NCI-H524 (cell line): ENCODE measurements around the gene PGM2.

Source experiments
- DNase-seq, 2 experiments: peaks; one replicate each; lab custom pipeline; 2025; lab: John Stamatoyannopoulos, UW

PGM2 gene

DNA sequence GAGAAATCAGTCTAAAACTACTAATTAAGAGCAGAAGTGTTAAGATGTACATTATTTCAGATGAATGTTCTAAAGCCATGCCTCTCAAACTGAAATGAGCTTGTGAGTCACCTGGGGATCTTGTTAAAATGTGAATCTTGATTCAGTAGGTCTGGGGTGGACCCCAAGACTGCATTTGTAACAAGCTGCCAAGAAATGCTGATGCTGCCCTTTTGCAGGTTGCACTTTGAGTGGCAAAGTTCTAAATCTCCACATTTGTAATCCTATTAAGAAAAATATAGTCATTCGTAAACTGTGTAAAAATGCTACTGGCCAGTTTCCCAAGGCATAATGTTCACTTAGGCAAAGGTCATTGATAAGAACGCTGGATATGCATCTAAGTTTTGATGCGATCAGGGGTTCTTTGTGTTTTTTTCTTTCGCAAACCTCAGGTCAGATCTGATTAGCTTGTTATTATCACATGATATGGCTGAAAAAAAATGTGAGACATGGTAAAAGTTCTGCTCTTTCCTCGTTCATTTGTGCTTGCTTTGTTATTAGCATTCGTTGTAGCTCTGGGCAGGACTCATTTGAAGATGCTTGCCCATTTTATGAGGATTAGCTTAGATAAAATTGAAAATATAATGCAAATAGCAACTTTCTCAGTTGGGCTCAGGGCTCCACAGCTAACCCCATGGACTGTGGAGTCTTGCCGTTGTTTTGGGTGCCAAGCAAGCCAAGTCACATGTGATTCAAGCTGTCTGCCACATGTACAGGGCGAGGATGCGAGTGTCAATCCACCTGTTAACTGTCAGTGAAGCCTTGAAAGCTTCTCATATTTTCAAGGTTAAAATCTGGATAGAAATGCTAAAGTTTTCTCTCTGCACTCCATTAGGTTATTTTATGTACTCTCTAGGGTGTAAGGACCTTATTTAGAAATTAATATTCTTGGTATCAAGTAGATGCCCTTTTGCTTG, 76.5 kb downstream of the PGM2 start:
- no peak for DNase-seq

DNA sequence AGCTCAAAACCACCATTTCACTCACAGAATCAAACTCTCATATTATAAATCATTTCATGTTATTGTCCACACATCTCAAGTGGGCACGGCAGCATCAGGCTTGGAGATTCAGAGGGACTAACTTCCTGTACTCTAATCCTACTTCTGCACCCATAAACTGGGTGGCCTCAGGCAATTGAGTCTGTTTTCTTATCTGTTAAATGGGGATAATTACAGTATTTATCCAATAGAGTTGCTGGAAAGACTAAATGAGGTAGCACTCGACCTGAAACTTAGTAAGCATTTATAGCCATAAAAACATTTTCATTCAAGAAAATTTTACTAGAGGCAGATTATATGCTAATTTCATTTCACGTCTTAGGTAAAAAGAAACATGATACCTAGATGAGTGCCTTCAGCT, 77.4 kb downstream of the PGM2 start:
- no peak for DNase-seq

- no peak for DNase-seq
Observed at GRCh38 chr4:37904824-37905223, 78.3 kb downstream of the PGM2 start.

DNA sequence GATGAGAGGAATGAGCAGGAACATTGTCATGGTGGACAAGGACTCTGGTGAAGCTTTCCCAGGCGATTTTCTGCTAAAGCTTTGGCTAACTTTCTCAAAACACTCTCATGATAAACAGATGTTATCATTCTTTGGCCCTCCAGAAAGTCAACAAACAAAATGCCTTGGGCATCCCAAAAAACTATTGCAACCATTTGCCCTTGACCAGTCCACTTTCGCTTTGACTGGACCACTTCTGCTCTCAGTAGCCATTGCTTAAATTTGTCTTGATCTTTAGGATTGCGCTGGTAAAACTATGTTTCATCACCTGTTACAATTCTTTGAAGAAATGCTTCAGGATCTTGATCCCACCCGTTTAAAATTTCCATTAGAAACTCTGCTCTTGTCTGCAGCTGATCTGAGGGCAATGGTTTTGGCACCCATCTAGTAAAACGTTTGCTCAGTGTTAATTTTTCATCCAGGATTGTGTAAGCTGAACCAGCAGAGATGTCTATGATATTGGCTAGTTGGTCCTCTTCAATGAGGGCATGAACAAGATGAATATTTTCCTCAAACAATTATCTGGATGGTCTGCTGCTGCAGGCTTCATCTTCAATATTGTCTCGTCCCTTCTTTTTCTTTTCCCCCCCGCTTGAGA, 79.2 kb downstream of the PGM2 start:
- DNase-seq: no peak

DNA sequence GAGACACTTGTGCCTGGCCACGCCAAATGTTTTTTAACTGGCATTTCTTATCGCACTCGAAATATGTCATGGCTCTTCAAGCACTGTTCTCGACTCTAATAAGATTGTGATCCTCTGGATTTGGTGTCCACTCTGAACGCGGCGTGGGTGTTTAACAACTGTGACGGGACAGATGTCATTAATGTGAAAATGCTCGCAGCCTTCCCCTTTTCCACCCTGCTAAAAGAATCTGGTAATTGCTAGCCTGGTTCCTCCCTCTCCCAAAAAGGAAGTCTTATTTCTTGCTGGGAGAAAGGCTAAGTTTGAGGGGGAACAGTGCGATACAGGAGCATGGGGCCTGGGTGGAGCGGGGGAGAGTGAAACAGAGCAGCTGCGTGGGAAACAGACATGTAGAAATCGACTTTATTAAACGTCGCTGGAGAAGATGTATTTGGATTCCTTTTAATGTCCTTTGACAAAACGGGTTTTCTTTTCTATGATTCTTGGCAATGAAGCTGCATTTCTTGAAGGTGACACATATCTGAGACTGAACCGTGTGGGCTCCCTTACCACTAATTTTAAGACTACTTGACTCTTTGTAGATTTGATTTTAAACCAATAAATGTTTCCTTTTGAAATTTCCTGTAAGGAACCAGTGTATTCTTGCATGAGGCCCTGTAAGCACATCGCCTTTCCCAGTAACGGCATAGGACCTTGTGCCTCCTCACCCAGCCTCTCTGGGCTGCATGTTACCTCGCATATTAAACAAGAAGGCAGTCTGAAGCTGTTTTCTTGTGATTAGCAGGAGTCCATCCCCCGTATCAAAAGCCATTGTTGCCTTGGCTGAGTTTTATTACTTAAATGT, 82.2 kb downstream of the PGM2 start:
- DNase-seq: peak; percentile 10 to 62

DNA sequence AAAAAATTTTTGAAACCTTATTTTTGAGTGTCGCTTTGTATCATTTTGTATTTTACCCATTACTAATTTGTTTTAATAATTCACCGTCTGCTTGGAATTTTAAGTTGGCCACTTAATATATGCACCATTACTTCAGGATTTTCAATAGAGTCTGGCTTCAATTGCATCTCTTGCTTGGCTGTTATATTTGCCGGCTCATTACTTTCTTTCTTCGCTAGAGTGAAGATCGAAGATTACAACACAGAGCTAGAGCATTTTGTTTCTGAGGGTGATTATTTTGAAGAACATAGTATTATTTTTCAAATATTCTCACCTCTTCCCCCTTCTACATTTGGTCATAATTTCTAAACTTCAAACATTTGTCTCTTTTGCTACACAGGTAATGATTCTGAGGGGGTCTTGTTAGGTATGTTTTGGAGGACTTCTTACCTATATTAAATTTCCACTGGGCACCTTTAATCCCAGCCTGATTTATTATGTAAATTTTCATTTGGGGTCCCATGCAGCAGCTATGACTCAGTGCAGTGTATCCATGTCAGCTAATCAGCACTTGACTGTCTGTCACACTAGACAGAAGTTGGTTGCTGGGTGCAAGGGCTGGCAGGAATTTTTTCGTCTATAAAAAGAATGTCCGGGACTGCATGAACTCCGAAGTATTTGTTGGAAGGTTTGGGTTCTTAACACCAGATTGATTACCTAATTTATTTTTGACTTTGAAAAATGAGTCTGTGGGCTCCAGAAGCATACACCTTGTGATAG, 83.0 kb downstream of the PGM2 start:
- DNase-seq: peak; percentile 29 to 69

DNA sequence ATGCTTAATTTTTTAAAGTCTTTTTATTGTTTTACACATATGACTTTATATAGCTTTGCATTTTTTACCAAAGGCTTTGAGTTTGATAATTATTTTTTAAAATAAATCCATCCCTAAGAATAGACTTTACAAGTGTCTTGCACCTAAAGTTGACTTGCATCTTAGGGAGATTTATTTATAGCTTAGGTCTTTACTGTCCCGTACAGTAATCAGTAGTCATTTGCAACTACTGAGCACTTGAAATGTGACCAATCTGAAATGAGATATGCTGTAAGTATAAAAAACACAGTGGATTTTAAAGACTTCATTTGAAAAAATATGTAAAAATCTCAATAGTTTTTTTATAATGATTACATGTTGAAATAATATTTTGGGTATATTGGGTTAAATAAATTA, 83.6 kb downstream of the PGM2 start:
- no peak for DNase-seq
